Body of pancreas (tissue), 4 donors: ENCODE results near the gene GRM1. TPM values are rescaled to one million over a fixed set of nuclear protein-coding genes. Genes with fewer than 3 reads are reported as not detected.
A peak's percentile ranks its signal among the peaks of the same experiment; 100 is the strongest.

Source experiments
- ATAC-seq: fragments of 150-250 bp; one replicate; pipeline ENCODE4 v1.9.1; 2016
- DNase-seq, 4 donors: peaks; one replicate each; pipeline ENCODE4 v3.0.0-alpha.2; 2019
- H3K27ac ChIP-seq, 4 donors: fragments of 200-600 bp; sonication (generic); 1 replicate in 3 of 4; 2 replicates in 1 of 4; pipeline versions ENCODE4 v1.5.1 to v1.6.1; 2016 to 2019; ENCODE audit warnings: mild to moderate bottlenecking in 1 of 4, mixed read lengths in 1 of 4, moderate library complexity in 1 of 4
- H3K27me3 ChIP-seq, 2 donors: fragments of 200-600 bp; sonication (generic); one replicate each; pipeline ENCODE4 v1.6.0; 2016; ENCODE audit warnings: mild to moderate bottlenecking in 1 of 2
- H3K36me3 ChIP-seq, 2 donors: fragments of 200-600 bp; sonication (generic); replicated peaks in 1 of 2; 2 replicates each; pipeline ENCODE4 v1.5.1; 2016; ENCODE audit warnings: low read depth in 2 of 2; ENCODE audit not compliant: insufficient read depth in 1 of 2
- H3K4me1 ChIP-seq: fragments of 200-600 bp; sonication (generic); one replicate; pipeline ENCODE4 v1.6.0; 2016
- H3K4me3 ChIP-seq, 2 donors: fragments of 200-600 bp; sonication (generic); 1 replicate in 1 of 2; 2 replicates in 1 of 2; pipeline ENCODE4 v1.5.1; 2016 to 2019
- H3K9me3 ChIP-seq, 3 donors: fragments of 200-600 bp; sonication (generic); 1 replicate in 2 of 3; 2 replicates in 1 of 3; pipeline ENCODE4 v1.5.1; 2016
- POLR2A ChIP-seq, 3 donors: fragments of 450-650 bp; IDR thresholded peaks; one replicate each; pipeline ENCODE4 v1.6.1; 2016; ENCODE audit warnings: antibody characterized with exemption in 3 of 3, mild to moderate bottlenecking in 2 of 3
- WGBS, 2 donors: methylation state at CpG; one replicate each; pipeline ENCODE4 v1.1.5; 2017; 5-methylcytosine and 5-hydroxymethylcytosine counted together
- intact Hi-C: fragments of 100-400 bp; cut with DNase I; formaldehyde crosslinking; loops from one replicate; pipeline ENCODE4 v1.15.1; 2023
- total RNA-seq, 2 donors: library from RNA; depleted of rRNA; stranded (reverse); fragments of >200 nt; gene quantifications; one replicate each; pipeline ENCODE4 v1.1.0, GENCODE V29; 2016
- TF ChIP-seq, protein P1 (sequence below), 7 experiments: fragments of 450-650 bp in 4 of 7; fragments of 200-600 bp in 3 of 7; sonication (generic) in 3 of 7; IDR thresholded peaks; one replicate each; pipeline ENCODE4 v1.5.1; 2016 to 2019; ENCODE audit warnings: antibody characterized with exemption in 7 of 7

Gene GRM1
- total RNA-seq, 2 donors from 2014 or later, result under 0.01 TPM; not detected in 1

DNA sequence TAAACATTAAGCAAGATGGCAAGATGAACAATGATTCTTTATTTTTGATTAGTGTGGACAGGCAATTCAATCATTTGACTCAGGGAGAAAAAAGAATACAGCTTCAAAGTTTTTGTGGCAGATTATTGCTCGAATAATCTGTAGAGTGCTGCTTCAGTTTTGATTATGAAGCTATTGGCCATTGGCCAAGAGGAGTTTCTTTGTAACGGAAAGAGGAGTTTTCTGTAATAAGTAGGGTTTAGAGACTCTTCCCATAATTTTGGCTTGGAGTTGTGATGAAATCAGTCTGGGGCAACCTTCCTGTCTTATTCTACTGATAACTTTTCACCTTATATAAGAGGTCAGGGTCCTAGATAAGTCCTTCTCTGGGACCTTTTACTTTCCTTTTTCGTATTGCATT, 258.1 kb downstream of the GRM1 start:
- no peaks in the 10 kb centered on the region for H3K27me3 ChIP-seq
- 46 to 47% methylated on average over 3 of the region's 3 CpGs for WGBS, 2 donors

DNA sequence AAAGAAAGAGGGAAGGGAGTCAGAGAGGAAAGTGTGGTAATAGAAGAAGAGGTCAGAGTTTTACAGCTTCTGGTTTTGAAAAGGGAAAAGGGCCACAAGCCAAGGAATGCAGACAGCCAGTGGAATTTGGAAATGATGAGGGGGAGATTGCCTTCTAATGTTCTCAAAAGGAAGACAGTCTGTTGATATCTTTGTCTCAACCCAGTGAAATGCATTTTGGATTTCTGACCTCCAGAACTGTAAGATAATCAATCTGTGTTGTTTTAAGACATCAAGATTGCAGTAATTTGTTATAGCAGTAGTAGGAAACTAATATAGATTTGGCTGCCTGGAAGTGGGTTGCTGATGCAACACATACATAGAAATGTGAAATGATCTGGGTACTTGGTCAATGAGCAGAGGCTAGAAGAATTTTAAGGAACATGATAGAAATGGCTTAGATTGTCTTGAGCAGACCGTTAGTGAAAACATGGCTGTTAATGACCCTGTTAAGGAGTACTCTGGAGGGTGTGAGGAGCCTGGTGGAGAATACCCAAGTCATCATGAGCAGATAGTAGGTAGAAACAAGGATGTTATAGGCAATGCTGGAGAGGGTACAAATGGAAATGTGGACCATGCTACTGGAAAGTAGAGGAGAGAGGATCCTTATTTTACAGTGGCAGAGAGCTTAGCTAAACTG, 259.0 kb downstream of the GRM1 start:
- no peak overlapping the region for H3K27ac ChIP-seq
- no peak overlapping the region for H3K4me3 ChIP-seq
- no peaks in the 10 kb centered on the region for H3K36me3 ChIP-seq
- ATAC-seq (no peak), DNase-seq (no peak)
- TF ChIP-seq POLR2A (IDR thresholded peaks at IDR 0.05), result no peak
- TF ChIP-seq, protein P1, sequence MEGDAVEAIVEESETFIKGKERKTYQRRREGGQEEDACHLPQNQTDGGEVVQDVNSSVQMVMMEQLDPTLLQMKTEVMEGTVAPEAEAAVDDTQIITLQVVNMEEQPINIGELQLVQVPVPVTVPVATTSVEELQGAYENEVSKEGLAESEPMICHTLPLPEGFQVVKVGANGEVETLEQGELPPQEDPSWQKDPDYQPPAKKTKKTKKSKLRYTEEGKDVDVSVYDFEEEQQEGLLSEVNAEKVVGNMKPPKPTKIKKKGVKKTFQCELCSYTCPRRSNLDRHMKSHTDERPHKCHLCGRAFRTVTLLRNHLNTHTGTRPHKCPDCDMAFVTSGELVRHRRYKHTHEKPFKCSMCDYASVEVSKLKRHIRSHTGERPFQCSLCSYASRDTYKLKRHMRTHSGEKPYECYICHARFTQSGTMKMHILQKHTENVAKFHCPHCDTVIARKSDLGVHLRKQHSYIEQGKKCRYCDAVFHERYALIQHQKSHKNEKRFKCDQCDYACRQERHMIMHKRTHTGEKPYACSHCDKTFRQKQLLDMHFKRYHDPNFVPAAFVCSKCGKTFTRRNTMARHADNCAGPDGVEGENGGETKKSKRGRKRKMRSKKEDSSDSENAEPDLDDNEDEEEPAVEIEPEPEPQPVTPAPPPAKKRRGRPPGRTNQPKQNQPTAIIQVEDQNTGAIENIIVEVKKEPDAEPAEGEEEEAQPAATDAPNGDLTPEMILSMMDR (IDR thresholded peaks at IDR 0.05), result no peak
- no peaks in the 10 kb centered on the region for H3K4me1 ChIP-seq
- no peaks in the 10 kb centered on the region for H3K9me3 ChIP-seq
- H3K27me3 ChIP-seq, result no peaks in the 10 kb centered on the region
- intact Hi-C loops, result no loop called here
- WGBS, 2 donors, result 49 to 65% methylated on average over 1 of the region's 1 CpG

More for the DNA sequence above, 258.1 kb downstream of the GRM1 start:
- Histone ChIP-seq H3K4me1 (no peaks in the 10 kb centered on the region), H3K36me3 (no peaks in the 10 kb centered on the region), H3K9me3 (no peaks in the 10 kb centered on the region), H3K4me3 (no peak overlapping the region), H3K27ac (no peak overlapping the region)
- intact Hi-C loops, result no loop called here
- no peak for TF ChIP-seq POLR2A (IDR thresholded peaks at IDR 0.05)
- TF ChIP-seq, protein P1 (IDR thresholded peaks at IDR 0.05), result no peak
- DNase-seq, result no peak
- ATAC-seq, result no peak

DNA sequence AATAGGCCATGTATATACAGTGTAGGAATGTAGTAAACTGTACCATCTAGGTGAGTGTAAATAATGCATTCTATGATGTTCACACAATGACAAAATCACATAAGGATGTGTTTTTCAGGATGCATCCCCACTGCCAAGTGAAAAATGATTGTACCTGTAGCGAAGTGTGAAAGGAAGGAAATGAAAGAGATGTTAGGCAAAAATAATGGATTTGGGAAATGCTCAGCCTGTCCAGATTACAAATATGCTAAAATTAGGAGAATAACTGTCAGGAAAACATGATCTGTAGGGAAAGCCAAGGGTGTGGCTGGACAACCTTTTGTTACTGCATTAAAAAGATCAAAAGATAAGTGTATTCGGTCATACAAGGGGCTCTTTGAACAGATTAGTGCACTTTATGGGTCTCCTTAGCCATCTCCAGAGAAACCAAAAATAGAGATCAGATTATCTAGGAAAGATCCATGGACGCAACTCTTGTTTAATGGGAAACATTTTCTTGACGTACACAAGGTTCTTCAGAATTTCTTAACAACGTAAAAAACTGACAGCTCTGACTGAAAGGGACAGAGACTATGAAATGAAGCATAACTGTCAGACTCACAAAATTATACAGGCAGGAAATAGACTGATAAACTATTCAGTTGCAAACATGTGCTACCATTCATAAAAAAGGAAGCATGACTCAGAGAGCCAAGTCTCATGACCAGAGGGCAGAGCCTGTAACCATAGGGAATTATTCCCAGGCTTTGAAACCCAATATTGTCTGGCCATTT, 261.1 kb downstream of the GRM1 start:
- Histone ChIP-seq H3K27ac (no peak overlapping the region), H3K36me3 (no peaks in the 10 kb centered on the region), H3K4me3 (no peak overlapping the region), H3K9me3 (no peaks in the 10 kb centered on the region), H3K4me1 (no peaks in the 10 kb centered on the region), H3K27me3 (no peaks in the 10 kb centered on the region)
- intact Hi-C loops, result no loop called here
- DNase-seq (peak in 1 of 4 donors; percentile 8), ATAC-seq (no peak)
- TF ChIP-seq, protein P1 (IDR thresholded peaks at IDR 0.05), result no peak
- TF ChIP-seq POLR2A (IDR thresholded peaks at IDR 0.05), result no peak
- WGBS, 2 donors, result 62 to 70% methylated on average over 5 of the region's 5 CpGs

DNA sequence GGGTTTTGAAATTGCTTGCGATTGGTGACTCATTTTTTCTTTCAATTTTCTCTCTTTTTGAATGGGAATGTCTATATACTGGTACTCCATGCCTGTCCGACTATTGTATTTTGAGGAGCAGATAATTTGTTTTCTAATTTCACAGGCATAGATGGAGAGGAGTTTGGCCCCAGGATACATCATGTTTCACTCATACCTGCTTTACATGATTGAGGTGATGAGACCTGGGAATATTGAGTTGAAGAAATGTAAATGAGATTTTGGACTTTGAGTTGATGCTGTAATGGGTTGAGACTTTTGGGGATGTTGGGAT, 261.7 kb downstream of the GRM1 start:
- H3K36me3 ChIP-seq, result no peaks in the 10 kb centered on the region
- 63 to 73% methylated on average over 2 of the region's 2 CpGs for WGBS, 2 donors
- no peak overlapping the region for H3K27ac ChIP-seq
- ATAC-seq (no peak), DNase-seq (no peak)
- H3K4me1 ChIP-seq, result no peaks in the 10 kb centered on the region
- no peaks in the 10 kb centered on the region for H3K27me3 ChIP-seq
- no peak for TF ChIP-seq POLR2A (IDR thresholded peaks at IDR 0.05)
- TF ChIP-seq, protein P1 (IDR thresholded peaks at IDR 0.05), result no peak
- no peak overlapping the region for H3K4me3 ChIP-seq
- intact Hi-C loops, result no loop called here
- H3K9me3 ChIP-seq, result no peaks in the 10 kb centered on the region
